CD4-positive, alpha-beta T cell treated with Interleukin-4 for 4 hours (primary cell): ENCODE measurements around the gene NCOA5.

Experiments used
- DNase-seq: peaks from one replicate; pipeline ENCODE4 v3.0.0-alpha.2; 2020

The NCOA5 gene

DNA sequence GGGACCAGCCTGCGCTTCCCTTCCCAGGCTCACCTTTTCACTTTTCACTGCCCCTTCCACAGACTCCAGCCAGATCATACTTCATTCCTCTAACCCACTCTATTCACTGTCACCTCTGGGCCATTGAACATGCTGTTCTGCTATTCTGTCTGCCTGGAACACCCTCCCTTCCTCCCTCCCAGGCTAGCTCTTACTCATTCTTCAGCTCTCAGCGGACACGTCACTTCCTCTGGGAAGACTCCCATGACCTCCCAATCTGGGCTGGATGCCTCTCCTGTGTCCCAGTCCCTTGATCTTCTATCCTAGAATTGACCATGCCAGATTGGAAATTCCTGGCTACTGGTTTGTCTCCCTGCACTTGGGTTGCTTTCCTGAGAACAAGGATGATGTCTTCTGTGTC lies 55.7 kb downstream of the NCOA5 start:
- DNase-seq, result no peak

DNA sequence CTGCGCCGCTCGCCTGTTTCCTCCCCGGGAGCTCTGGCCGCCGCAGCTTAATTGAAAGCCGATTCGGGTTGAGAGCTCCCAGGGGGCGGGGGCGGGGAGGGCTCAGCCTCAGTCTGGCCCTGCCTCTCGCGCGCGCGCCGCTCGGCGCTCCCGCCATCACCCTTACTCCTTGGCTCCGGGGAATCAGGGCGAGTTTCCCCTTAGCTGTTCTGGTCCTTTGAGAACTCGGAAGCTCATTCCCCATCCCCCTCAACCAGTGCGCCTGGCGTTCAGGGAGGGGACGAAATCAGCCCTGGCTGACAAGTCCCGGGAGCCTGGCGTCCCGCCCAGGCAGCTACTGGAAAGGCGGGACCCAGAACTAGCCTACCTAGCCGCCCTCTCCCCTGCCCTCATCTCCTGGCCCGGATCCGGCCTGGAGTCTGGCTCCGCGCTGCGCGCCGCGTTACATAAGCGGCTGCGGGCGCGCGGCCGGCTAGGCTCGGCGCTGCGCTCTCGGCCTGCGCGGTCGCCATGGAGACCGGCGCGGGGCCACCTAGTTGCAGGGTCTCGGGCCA lies 58.0 kb downstream of the NCOA5 start:
- no peak for DNase-seq

DNA sequence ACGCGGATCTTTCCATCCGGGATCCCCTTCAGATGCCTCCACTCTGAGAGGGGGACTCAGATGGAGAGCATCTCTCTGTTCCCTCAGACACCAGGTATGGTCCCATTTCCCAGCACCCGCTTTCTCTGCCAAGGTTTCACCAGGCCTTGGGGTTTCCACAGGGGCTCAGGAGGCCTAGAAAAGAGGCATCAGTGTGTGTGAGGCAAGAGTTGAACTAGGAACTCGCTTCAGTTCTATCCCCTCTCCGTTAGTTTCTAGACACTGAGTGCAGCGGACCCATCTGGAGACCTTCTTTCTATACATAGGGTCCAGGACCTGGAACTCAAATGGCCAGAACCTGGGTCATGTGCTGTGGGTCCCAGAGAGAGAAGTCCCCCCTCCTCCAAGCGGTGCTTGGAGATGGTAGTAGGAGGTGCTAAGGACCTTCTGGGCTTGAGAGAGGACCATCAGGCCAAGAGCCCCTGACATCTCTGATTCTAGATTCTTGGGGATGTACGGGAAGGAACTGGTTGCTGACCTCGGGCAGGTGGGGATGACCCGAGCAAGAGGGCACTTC lies 58.7 kb downstream of the NCOA5 start:
- no peak for DNase-seq

DNA sequence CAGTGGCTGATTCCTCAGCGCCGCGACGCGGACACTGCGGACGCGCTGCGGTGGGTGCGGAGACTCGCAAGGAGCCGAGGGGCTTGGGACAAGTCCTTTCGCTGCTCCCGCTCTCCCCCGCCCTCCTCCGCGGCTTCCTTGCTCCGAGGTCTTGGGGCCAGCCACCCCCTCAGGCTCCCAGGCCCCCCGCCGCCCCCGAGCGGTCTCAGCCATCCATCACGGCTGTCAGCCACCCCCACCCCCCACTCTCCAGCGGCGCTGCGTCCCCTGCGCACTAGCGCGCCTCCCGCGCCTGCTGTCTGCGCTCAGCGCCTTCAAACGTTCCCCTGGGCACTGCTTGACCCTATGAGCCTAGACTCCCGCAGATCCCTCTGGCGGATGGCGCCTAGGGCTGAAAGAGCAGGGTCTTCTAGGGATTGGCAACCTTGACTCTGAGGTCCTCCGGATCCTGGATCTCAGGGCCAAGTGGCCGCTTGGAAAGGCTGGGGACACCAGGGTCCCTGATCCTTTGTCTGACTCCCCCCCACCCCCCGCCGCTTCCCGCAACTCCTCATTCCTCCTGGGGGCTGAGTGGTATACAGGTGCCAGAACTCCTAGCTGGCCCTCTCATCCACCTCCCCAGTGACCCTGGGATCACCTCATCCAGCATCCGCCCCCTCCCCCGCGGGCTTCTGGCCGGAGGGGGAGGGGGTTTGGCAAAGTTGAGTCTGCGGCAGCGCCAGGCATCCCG lies 59.3 kb downstream of the NCOA5 start:
- DNase-seq, result no peak

DNA sequence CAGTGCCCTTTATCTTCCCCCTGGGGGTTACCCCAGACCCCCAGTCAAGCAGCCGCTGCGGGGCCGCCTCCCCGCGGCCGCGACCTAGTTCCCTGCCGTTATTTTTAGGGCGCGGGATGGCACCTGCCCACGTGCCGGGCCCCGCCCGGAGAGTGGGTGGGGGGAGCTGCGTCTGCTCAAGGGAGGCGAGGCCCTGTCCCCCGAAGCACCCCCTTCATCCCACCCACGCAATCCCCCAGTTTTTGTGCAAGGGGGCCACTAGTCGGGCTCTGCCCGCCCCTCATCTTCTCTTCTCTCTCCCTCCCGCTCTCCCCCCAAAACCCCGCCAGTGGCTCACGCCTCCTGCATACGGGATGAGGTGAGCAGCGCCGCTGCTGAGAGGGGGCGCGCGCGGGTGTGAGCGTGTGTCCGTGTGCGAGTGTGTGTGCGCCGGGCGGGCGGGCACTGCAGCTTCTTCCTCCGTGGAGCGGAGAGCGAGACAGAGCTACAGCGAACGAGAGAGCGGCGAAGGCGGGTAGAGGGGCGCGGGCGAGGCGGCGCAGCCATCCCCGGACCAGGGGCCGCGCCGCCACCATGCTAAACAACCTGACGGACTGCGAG lies 60.9 kb downstream of the NCOA5 start, which contains the start of gene SLC12A5:
Gene SLC12A5 (plus strand): TSS at position 444 of the 600 bp plus-strand sequence. CDS start 130 bp downstream, at position 574.
- no peak for DNase-seq

DNA sequence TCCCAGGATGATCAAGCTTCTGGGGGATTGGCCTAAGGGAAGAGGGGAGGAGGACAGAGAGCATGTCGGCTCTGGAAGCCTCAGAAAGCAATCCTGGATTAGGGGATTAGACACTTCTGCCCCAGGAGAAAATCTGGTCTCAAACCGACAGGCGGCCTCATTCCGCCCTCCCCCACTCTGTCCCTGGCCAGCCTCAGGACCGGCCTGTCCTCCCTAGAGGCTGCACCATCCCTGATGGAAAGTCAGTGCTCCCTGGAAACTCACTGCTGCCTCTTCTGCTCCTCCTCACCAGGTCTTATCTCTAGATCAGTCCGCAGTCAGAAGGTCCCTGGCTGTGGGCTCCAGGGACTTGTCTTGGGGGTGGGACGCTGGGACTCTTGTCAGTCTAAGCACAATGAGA lies 61.7 kb downstream of the NCOA5 start:
- DNase-seq, result no peak

DNA sequence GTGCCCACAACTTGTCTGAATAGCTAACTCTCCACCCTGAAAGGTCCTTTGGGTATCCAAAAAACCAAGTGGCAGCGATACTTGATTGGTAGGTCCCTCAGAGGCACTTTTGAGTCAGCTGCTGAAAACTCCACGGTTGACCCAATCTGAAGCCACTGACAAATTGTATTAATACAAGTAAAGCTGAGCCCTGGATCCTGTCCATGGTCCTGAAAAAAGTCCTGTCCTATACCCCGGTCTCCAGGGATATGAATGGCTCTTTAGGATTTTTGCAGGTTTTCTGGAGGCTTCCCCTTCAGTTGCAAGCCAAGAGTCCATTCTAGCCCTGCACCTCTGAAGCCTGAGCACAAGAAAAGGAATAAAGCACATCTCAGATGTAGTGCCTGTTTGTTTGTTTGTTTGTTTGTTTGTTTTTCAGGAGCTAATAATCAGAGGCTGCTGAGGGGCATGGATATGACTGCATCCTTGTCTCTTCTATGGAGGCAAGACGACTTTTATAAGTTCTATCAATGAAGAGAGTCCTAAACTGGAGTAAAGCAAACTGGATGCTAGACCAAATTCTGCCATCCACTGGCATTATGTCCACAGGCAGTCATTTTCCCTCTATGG lies 62.4 kb downstream of the NCOA5 start:
- peak; percentile 24 for DNase-seq

DNA sequence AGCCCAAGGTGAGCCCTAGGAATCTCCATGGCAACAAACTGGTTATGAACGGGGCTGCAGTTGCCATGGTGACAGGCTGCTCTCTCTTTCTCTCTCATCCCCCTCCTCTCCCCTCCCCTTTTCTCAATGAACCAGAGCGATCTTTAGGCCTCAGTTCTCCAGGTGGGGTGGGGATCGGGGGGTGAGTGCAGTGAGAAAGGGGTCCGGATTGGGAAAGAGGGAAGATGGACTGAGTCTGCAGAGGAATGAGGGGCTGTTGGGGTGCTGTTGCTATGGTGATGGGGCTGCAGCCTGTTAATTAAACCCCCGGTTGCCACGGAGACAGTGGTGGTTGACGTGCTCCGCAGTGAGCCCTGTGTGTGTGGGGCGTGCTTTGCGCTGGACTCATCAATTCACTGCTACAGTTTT lies 64.4 kb downstream of the NCOA5 start:
- no peak for DNase-seq

DNA sequence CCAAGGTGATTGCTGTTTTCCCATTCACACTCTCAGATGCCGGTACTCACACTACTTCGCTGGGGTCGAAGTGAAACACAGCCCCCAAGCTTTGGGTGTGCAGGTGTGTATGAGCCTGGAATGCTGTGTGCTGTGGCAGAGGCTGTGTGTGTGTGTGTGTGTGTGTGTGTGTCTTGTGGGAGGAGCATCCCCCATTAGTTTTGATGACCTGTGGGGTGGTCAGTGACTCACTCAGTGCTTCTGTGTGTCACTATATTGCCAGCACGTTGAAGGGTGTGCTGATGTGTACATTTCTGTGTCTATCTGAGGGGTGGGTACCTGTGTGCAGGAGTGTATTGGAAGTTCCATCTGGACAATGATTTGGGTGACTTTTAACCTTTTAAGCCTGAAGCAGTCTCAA lies 65.8 kb downstream of the NCOA5 start:
- no peak for DNase-seq

DNA sequence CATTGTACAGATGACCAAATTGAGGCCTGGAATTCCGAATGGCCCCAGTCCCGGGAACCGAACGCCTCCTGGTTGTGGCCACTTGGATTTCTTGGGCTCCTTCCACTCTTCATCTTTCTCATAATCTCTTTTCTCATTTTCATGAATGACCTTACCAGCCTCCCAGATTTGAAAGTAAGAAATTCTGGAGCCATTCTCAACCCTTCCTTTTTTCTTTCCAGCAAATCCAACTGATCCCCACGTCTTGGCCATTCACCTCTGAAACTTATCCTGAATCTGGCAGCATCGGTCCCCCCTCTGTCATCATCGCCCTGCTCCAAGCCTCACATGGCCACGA lies 66.6 kb downstream of the NCOA5 start:
- DNase-seq, result no peak

DNA sequence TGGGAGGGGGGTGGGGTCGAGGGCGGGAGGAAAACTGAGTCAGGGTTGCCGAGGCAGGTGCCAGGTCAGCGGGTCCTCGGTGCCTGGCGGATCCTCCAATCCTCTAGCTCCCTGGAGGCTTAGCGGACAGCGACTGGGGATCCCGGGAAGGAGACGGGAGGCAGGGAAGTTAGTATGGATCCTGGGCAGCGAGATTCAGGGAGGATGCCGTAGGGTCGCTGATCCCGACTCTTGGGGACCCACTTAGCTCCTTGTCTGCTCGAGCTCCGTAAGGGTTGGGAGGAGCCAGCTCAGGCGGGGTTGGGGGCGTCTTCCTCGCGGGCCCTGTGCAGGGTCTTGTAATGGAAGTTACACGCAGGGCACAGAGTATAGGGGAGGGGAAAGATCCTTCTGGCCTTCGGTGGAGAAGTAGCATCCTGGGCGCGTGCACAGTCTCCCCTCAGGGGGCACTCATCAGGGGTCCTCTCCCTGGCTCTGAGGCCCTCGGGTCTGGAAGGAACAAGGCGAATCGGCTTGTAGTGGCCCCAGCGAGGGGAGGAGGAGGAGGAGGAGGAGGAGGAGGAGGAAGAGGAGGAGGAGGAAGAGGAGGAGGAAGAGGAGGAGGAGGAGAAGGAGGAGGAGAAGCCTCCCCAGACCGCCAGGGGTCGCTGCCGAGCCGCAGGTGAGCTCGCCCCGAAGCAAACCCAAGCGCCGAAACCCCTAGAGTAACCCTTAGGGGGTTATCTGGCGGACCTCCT lies 67.2 kb downstream of the NCOA5 start:
- DNase-seq, result peak; percentile 60

DNA sequence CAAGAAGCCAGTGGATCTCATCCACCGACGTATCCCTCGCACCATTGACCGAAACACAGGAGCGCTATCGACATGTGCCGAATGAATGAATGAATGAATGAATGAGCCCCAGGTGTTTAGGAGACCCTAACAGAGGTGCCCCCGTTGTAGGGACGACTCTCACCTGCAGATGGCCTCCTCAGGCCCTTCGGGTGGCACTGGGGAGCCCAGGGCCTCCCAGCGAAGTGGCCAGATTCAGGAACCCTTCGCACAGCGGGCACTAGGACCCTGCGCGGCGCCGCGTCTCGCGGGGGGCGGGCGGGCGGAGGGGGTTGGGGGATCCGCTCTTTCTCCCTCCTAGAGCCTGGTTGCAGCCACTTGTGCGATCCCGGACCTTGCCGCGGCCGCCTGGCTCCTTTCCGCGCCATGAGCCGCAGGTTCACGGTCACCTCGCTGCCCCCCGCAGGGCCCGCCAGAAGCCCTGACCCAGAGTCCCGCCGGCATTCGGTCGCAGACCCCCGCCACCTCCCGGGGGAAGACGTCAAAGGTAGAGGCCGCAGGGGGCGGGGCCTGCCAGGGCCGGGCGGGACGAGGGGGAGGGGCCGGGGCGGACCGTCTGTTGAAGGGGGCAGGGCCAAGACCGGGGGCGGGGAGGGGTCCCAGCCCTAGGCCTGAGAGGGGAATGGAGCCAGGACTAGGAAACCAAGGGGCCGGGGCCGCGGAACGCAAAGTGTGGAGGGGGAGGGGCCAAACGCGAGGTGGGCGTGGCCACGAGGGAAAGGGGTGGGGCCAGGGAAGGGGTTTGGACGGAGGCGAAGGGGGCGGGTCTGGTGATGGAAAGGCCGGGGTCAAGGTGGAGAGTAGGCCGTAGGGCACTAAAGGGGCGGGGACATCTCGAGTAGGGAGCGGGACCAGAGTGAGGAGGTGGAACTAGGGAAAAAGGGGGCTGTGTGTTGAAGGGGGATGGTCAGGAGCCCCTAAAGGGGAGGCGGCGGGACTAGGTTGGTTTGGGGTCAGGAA lies 68.1 kb downstream of the NCOA5 start:
- DNase-seq, result no peak

DNA sequence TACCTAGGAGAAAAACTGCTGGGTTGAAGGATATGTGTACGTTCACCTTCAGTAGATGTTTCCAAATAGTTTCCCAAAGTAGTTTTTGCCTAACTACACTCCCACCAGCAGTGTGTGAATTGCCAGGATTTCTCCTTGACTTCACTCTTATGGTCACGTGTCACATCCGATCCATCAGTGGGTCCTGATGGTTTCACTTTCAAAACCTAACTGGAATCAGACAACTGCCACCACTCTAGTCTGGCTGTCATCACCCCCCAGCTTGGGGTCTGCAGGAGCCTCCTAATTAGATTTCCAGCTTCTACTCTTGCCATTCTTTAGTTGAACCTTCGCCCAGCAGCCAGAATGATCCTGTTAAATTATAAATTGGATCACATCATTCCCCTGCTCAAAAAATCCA lies 69.2 kb downstream of the NCOA5 start:
- DNase-seq, result no peak

DNA sequence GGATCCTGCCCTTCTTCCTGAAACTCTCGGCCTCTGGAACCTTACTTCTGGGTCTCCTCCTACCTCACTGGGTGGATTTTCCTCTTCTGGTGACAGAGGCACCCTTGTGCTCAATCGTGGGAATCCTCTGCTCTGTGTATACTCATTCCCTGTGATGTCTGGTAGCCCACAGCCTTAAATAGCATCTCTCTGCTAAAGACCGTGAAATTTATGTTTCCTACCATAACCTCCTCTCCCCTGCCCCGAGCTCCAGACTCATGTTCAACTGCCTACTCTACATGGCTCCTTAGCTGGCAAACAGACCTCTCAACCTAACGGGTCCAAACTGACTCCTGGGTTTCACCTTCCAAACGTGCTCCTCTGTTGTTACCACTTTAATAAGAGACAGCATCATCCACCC lies 71.2 kb downstream of the NCOA5 start:
- DNase-seq, result no peak

DNA sequence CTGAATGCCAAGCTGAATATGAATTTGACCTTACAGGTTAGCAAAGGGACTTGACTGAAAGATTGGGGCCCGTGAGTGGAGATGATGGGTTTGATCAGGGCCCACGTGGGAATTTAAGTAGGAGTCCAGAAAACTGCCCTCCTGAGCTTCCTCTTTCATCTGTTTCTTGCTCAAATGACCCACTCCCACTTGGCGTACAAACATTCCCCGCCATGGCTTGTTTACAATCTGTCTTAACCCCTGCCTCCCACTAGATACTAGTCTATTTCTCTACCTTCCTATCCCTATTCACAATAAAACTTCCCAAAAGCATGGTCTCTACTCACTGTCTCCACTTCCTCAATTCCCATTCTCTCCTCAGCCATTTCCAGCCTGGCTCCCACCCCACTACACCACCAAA lies 71.7 kb downstream of the NCOA5 start:
- no peak for DNase-seq

DNA sequence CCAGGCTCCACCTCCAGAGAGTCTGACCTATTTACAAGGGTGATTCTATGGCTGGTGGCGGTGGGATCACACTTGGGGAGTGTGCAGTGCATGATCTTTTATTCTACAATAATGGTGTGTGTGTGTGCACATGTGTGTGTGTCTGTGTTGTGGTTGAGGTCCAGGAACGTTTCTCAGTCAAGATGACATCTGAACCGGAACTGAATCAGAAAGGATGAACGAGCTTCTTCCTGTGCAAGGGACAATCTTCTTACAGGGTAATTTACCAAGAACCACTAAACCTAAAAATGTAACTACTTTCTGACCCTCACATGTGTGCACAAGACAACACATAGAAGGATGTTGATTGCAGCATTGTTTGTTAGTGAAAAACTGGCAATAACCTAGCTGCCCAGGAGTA lies 72.5 kb downstream of the NCOA5 start:
- no peak for DNase-seq

DNA sequence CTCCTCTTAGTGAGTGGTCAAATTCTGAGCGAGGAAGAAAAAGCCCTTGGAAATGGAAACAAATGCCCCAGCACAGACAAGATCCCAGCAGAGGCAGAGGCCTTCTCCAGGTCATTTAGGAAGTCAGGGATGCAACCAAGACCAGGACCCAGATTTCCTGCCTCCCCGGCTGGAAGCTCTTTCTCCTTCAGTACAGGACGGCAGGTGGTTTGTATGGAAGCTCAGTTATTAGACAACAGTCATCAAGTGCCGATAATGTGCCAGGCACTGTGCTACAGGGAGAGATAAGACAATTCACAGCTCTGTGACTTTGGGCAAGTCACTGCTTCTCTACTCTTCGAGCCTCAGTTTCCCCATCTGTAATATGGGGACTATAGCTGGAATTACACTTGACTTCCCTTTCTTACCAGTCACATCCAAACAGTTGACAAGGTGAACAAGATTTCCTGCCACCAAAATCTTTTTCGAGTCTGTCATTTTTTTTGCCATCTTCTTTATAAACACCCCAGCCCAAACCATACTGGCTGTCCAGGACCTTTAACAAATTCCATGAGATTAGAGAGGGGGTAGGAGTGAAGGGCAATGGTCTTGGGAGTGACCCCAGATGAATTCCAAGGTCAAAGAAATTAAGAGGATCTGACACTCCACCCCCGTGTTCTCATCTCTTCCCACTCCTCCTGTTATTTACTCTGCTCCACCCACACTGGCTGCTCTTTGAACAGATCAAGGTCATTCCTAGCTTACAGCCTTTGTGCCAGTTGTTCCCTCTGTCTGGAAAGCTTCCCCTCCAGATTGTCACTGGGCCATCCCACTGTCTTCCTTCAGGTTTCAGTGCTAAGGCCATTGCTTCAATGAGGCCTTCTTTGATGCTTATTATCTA lies 75.0 kb downstream of the NCOA5 start:
- no peak for DNase-seq

DNA sequence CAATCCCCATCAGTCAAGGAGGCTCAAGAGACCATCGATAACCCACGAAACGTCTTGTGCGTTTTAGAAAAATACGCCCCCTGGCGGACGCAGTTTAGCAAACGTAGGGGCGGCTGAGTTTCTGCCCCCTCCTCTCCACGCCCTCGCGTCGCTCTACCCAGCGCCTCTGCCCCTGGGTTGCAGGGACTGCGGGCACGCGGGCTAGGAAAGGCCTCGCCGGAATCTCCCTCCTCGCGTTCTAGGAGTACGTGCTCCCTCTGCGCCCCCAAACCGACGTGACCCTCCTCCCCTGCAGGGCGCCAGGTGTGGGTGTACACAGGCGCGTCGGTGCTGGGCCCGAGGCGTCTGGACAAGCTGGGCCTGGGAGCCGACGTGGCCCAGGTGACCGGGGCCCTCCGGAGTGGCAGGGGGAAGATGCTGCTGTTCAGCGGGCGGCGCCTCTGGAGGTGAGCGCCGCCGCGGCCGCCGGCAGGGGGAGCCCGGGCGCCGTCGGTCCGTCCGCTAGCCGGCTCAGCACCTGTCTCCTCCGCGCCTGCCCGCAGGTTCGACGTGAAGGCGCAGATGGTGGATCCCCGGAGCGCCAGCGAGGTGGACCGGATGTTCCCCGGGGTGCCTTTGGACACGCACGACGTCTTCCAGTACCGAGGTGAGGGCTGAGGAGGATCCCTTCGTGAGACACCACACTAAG lies 75.8 kb downstream of the NCOA5 start:
- peak; percentile 48 for DNase-seq

DNA sequence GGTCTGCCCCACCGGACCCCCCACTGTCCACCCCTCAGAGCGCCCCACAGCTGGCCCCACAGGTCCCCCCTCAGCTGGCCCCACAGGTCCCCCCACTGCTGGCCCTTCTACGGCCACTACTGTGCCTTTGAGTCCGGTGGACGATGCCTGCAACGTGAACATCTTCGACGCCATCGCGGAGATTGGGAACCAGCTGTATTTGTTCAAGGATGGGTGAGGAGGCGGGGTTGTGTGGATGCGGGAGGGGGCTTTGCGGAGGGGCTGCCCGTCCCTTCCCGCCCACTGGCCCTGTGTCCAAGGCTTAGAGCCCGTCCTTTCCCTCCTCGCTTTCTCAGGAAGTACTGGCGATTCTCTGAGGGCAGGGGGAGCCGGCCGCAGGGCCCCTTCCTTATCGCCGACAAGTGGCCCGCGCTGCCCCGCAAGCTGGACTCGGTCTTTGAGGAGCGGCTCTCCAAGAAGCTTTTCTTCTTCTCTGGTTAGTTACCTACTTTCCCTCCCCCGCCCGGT lies 76.4 kb downstream of the NCOA5 start:
- no peak for DNase-seq

DNA sequence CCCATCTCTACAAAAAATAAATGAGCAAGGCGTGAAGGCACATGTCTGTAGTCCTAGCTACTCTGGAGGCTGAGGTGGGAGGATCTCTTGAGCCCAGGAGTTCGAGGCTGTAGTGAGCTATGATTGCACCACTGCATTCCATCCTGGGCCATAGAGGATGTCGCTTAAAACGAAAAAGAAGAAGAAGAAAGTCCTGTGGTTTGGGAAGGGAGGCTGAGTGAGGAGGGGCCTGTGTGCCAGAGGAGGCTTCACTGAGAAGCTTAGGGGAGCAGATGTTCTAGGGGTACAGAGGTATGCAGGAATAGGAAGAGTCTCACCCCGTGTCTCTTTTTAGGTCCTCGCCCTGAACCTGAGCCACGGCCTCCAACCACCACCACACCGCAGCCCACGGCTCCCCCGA lies 76.8 kb downstream of the NCOA5 start:
- DNase-seq, result no peak
